IMR-90 (cell line): ENCODE data around the gene C11orf68. TPM values are rescaled to one million over a fixed set of nuclear protein-coding genes. Genes with fewer than 3 reads are reported as not detected.

Experiments used
- ATAC-seq: fragments of 200-7000 bp; cut with Tn5 transposase; 2 replicates; pipeline ENCODE4 v1.9.1; 2020; ENCODE audit warnings: low read depth, mild to moderate bottlenecking, moderate library complexity
- BruUV-seq: library from RNA; stranded (reverse); fragments of 400-500 nt; replicated peaks from 2 replicates; lab custom pipeline; 2021; lab: Mats Ljungman, UMichigan
- CTCF ChIA-PET: fragments of 300-600 bp; formaldehyde crosslinking; extraction: SDS; loops from one replicate; lab custom pipeline; 2021; ENCODE audit warnings: antibody characterized with exemption; lab: Yijun Ruan, JAX
- POLR2A ChIA-PET: fragments of 300-600 bp; sonication (Branson Sonifier 250); formaldehyde crosslinking; loops from one replicate; lab custom pipeline; 2022; ENCODE audit warnings: antibody characterized with exemption; ENCODE audit not compliant: unreplicated experiment; lab: Charles Lee
- DNase-seq: peaks from one replicate; pipeline ENCODE4 v3.0.0; 2013
- H2AFZ ChIP-seq: replicated peaks from 2 replicates; pipeline ENCODE3; 2013; ENCODE audit warnings: low read length, mild to moderate bottlenecking; ENCODE audit not compliant: poor library complexity
- H2AK5ac ChIP-seq: 2 replicates; pipeline ENCODE4 v1.6.1; 2013; ENCODE audit warnings: low read depth, low read length, inconsistent platforms
- H2AK9ac ChIP-seq: replicated peaks from 2 replicates; pipeline ENCODE3; 2013; ENCODE audit warnings: mild to moderate bottlenecking, low read depth, low read length, moderate library complexity; ENCODE audit not compliant: poor library complexity
- H2BK120ac ChIP-seq: 2 replicates; pipeline ENCODE4 v1.6.1; 2013; ENCODE audit warnings: low read depth, low read length, inconsistent platforms
- H2BK15ac ChIP-seq: 3 replicates; pipeline ENCODE4 v1.6.1; 2013; ENCODE audit warnings: low read depth, low read length, inconsistent platforms
- H2BK20ac ChIP-seq: 2 replicates; pipeline ENCODE4 v1.6.1; 2013; ENCODE audit warnings: low read depth, mild to moderate bottlenecking, inconsistent platforms, low read length, moderate library complexity
- H2BK5ac ChIP-seq: 2 replicates; pipeline ENCODE4 v1.6.1; 2013; ENCODE audit warnings: mild to moderate bottlenecking, low read depth, low read length, inconsistent platforms; ENCODE audit not compliant: poor library complexity, severe bottlenecking
- H3K14ac ChIP-seq: replicated peaks from 2 replicates; pipeline ENCODE4 v1.6.1; 2013; ENCODE audit warnings: low read depth, low read length, inconsistent platforms
- H3K18ac ChIP-seq: 2 replicates; pipeline ENCODE4 v1.6.1; 2013; ENCODE audit warnings: low read depth, low read length, control low read depth
- H3K23ac ChIP-seq: 2 replicates; pipeline ENCODE4 v1.6.1; 2013; ENCODE audit warnings: low read depth, low read length, inconsistent platforms
- H3K27ac ChIP-seq: 2 replicates; pipeline ENCODE4 v1.5.1; 2013; ENCODE audit warnings: mild to moderate bottlenecking, control low read depth, low read length; ENCODE audit not compliant: insufficient read depth
- H3K27me3 ChIP-seq: 2 replicates; pipeline ENCODE4 v1.6.1; 2013; ENCODE audit warnings: low read length; ENCODE audit not compliant: control insufficient read depth, insufficient read depth
- H3K36me3 ChIP-seq: 2 replicates; pipeline ENCODE4 v1.6.1; 2013; ENCODE audit warnings: low read length, mixed read lengths; ENCODE audit not compliant: control insufficient read depth, insufficient read depth
- H3K4ac ChIP-seq: 2 replicates; pipeline ENCODE4 v1.6.1; 2013; ENCODE audit warnings: low read depth, low read length, inconsistent platforms
- H3K4me1 ChIP-seq: 2 replicates; pipeline ENCODE4 v1.6.1; 2013; ENCODE audit warnings: low read length, mixed read lengths; ENCODE audit not compliant: control insufficient read depth, insufficient read depth
- H3K4me2 ChIP-seq: 2 replicates; pipeline ENCODE4 v1.6.1; 2013; ENCODE audit warnings: low read depth, mild to moderate bottlenecking, control low read depth, low read length, moderate library complexity
- H3K4me3 ChIP-seq: 2 replicates; pipeline ENCODE4 v1.5.1; 2013; ENCODE audit warnings: low read depth, mild to moderate bottlenecking, control low read depth, low read length, moderate library complexity; ENCODE audit not compliant: insufficient read depth
- H3K56ac ChIP-seq: 2 replicates; pipeline ENCODE4 v1.6.1; 2013; ENCODE audit warnings: low read length, inconsistent platforms; ENCODE audit not compliant: insufficient read depth; ENCODE audit errors: extremely low read depth
- H3K79me1 ChIP-seq, 2 experiments: 2 replicates each; pipeline ENCODE4 v1.6.1; 2013; ENCODE audit warnings: low read length in 2 of 2, inconsistent platforms in 1 of 2, low read depth in 1 of 2
- H3K9ac ChIP-seq: 2 replicates; pipeline ENCODE4 v1.6.1; 2013; ENCODE audit warnings: low read depth, low read length, control low read depth
- H3K9me1 ChIP-seq: 2 replicates; pipeline ENCODE4 v1.6.1; 2013; ENCODE audit warnings: low read length, inconsistent platforms; ENCODE audit not compliant: insufficient read depth
- H3K9me3 ChIP-seq: 2 replicates; pipeline ENCODE4 v1.6.1; 2013; ENCODE audit warnings: low read length; ENCODE audit not compliant: control insufficient read depth, insufficient read depth
- H4K20me1 ChIP-seq: 2 replicates; pipeline ENCODE4 v1.6.1; 2013; ENCODE audit warnings: low read length, inconsistent platforms; ENCODE audit not compliant: insufficient read depth
- H4K5ac ChIP-seq: 2 replicates; pipeline ENCODE4 v1.6.1; 2013; ENCODE audit warnings: mild to moderate bottlenecking, low read depth, low read length, control low read depth
- H4K8ac ChIP-seq, 2 experiments: 2 replicates each; pipeline ENCODE4 v1.6.1; 2013; ENCODE audit warnings: low read depth in 2 of 2, low read length in 2 of 2, control low read depth in 1 of 2, inconsistent platforms in 1 of 2
- H4K91ac ChIP-seq: 2 replicates; pipeline ENCODE4 v1.6.1; 2013; ENCODE audit warnings: low read depth, low read length, inconsistent platforms; ENCODE audit not compliant: insufficient read depth
- CEBPB ChIP-seq: IDR thresholded peaks from 2 replicates; pipeline ENCODE4 v1.6.1; 2012; ENCODE audit warnings: low read depth, low read length, improper control_type of control experiment
- CHD1 ChIP-seq: IDR thresholded peaks from 2 replicates; pipeline ENCODE4 v1.6.1; 2012; ENCODE audit warnings: low read depth, low read length, improper control_type of control experiment
- CTCF ChIP-seq: conservative IDR thresholded peaks from 2 replicates; pipeline ENCODE4 v1.5.1; 2012; ENCODE audit warnings: mild to moderate bottlenecking, low read depth, low read length, improper control_type of control experiment
- MAZ ChIP-seq: IDR thresholded peaks from 2 replicates; pipeline ENCODE4 v1.6.1; 2012; ENCODE audit warnings: low read depth, mild to moderate bottlenecking, low read length, improper control_type of control experiment, moderate library complexity, borderline replicate concordance
- MXI1 ChIP-seq: IDR thresholded peaks from 2 replicates; pipeline ENCODE4 v1.6.1; 2012; ENCODE audit warnings: low read depth, mild to moderate bottlenecking, low read length, moderate library complexity, borderline replicate concordance
- NFE2L2 ChIP-seq: fragments of 150-350 bp; IDR thresholded peaks from 2 replicates; pipeline ENCODE4 v1.6.1; 2016; ENCODE audit warnings: low read depth, mild to moderate bottlenecking, low read length
- POLR2A ChIP-seq: IDR thresholded peaks from 2 replicates; pipeline ENCODE4 v1.6.1; 2012; ENCODE audit warnings: mild to moderate bottlenecking, low read depth, low read length
- RAD21 ChIP-seq: IDR thresholded peaks from 2 replicates; pipeline ENCODE4 v1.6.1; 2012; ENCODE audit warnings: low read length, improper control_type of control experiment
- RFX5 ChIP-seq: IDR thresholded peaks from 2 replicates; pipeline ENCODE4 v1.8.0; 2012; ENCODE audit warnings: low read depth, mild to moderate bottlenecking, low read length, moderate library complexity
- SMC3 ChIP-seq: fragments of 150-350 bp; IDR thresholded peaks from 2 replicates; pipeline ENCODE4 v1.6.1; 2016; ENCODE audit warnings: low read depth, mild to moderate bottlenecking, antibody characterized with exemption, low read length, moderate library complexity
- USF2 ChIP-seq: fragments of 150-350 bp; IDR thresholded peaks from 2 replicates; pipeline ENCODE4 v1.6.1; 2017; ENCODE audit warnings: mild to moderate bottlenecking, antibody characterized with exemption, low read length, low read depth
- WGBS, 2 experiments: methylation state at CpG; one replicate each; pipeline versions ENCODE4 v1.1.5 to v1.1.7; 2013; ENCODE audit warnings: missing lambda C conversion rate in 2 of 2; ENCODE audit not compliant: insufficient read length in 1 of 2; ENCODE audit errors: extremely low coverage in 2 of 2; 5-methylcytosine and 5-hydroxymethylcytosine counted together
- dilution Hi-C: fragments of 300-500 bp; cut with HindIII; formaldehyde crosslinking; loops from one replicate; pipeline ENCODE4 v1.14.3; 2018; ENCODE audit warnings: low sequenced_read_pairs; ENCODE audit not compliant: unreplicated experiment
- in situ Hi-C: fragments of 300-500 bp; cut with MboI; formaldehyde crosslinking; loops from 3 replicates; pipeline ENCODE4 v1.14.3; 2019; ENCODE audit warnings: low sequenced_read_pairs, inconsistent platforms, mixed read lengths
- intact Hi-C: fragments of 100-400 bp; cut with micrococcal nuclease; formaldehyde crosslinking; loops from 2 replicates; pipeline ENCODE4 v1.10.0; 2022
- polyA plus RNA-seq, 3 experiments: library from polyadenylated mRNA; depleted of rRNA; stranded (reverse); fragments of >200 nt; gene quantifications; 2 replicates each; pipeline ENCODE4 v1.2.3, GENCODE V29; 2012; ENCODE audit warnings: low replicate concordance in 1 of 3
- total RNA-seq: library from RNA; depleted of rRNA; stranded (reverse); fragments of >200 nt; gene quantifications from 2 replicates; pipeline ENCODE4 v1.2.3, GENCODE V29; 2012

The C11orf68 gene
- total and polyA plus RNA-seq, 2 of the 4 experiments (the other 2 are of a cell fraction), result 20.3 to 104 TPM

GRCh38 chr11:65871811-65872548, 46.9 kb downstream of the C11orf68 start:
- in situ Hi-C loops, result no loop called here
- Histone ChIP-seq H3K36me3 (peaks cover 41% of the 10 kb centered on the region), H3K18ac (peak overlapping the region; percentile 71), H3K9me3 (no peaks in the 10 kb centered on the region), H3K27me3 (no peaks in the 10 kb centered on the region), H3K56ac (peak overlapping the region; percentile 88), H3K23ac (peak overlapping the region; percentile 93), H3K4me2 (peak overlapping the region; percentile 96), H2BK20ac (no peak overlapping the region), H2AK5ac (peak overlapping the region; percentile 87), H2BK120ac (peak overlapping the region; percentile 73), H4K8ac (peak overlapping the region; percentile 73), H4K20me1 (peaks cover 27% of the 10 kb centered on the region), H3K9ac (peak overlapping the region; percentile 98), H3K27ac (peak overlapping the region; percentile 98), H2BK15ac (no peak overlapping the region; the same call in 2 of the 3 replicates), H3K4me1 (peaks cover 14% of the 10 kb centered on the region), H3K9me1 (0 out of 2 replicates have a peak, but pooled peaks cover 5% of the 10 kb centered on the region), H3K79me1 (peaks cover 18 to 57% of the 10 kb centered on the region in 2 experiments), H3K4ac (peak overlapping the region; percentile 97), H4K91ac (peak overlapping the region; percentile 81), H3K4me3 (peak overlapping the region; percentile 89), H3K14ac (peak overlapping the region; percentile 97), H2BK5ac (peak overlapping the region; percentile 97), H2AK9ac (peak overlapping the region; percentile 99), H2AFZ (peak overlapping the region; percentile 76), H4K5ac (peak overlapping the region; percentile 89)
- DNase-seq (no peak), ATAC-seq (peak; percentile 28)
- no peak for TF ChIP-seq USF2
- no peak for TF ChIP-seq POLR2A
- TF ChIP-seq CTCF, result 0 out of 2 replicates have a peak, but pooled peaks have one; percentile 23
- no peak for TF ChIP-seq RFX5
- no peak for TF ChIP-seq MAZ
- TF ChIP-seq CEBPB, result no peak
- TF ChIP-seq CHD1, result no peak
- TF ChIP-seq NFE2L2, result no peak
- 0 out of 2 replicates have a peak, but pooled peaks have one; percentile 6 for TF ChIP-seq SMC3
- TF ChIP-seq MXI1, result no peak
- TF ChIP-seq RAD21, result peak; percentile 12; the same call in 1 of the 2 replicates
- dilution Hi-C loops, result no loop called here
- CTCF ChIA-PET, result interaction anchor here (1.1 to 2.1 kb wide), 3 partner anchors 13 to 16 kb away, joined by 3 to 9 read pairs (median 8); partner anchors contain the start of gene FIBP
- POLR2A ChIA-PET, result interaction anchor here (0.7 to 1.3 kb wide), 4 partner anchors 9 to 14 kb away, joined by 4 to 7 read pairs (median 4); no protein-coding TSS in a partner anchor
- no TSS peak for BruUV-seq
- intact Hi-C loops, result no loop called here
- WGBS, 2 experiments, result 7% methylated on average over 11 of the region's 26 CpGs; no CpG with 5 or more reads in 1 of the 2 experiments
